Neural cell (in vitro differentiated cells): Measurements from ENCODE around the gene ZNF334. TPM values are rescaled to one million over a fixed set of nuclear protein-coding genes. Genes with fewer than 3 reads are reported as not detected.

ENCODE experiments used
- H2AFZ ChIP-seq: fragments of 200-600, 300-800 bp; sonication (generic), shearing (Covaris generic); 2 replicates; pipeline ENCODE4 v1.6.0; 2014; ENCODE audit warnings: low read depth, mild to moderate bottlenecking, antibody characterized with exemption, low read length, moderate library complexity
- H3F3A ChIP-seq: fragments of 200-600 bp; shearing (Covaris generic); 2 replicates; pipeline ENCODE4 v1.6.1; 2016; ENCODE audit warnings: mild to moderate bottlenecking, moderate library complexity, mixed read lengths, antibody characterized with exemption, low read length; ENCODE audit not compliant: insufficient read depth, poor library complexity, severe bottlenecking
- H3K27ac ChIP-seq: fragments of 200-600, 300-800 bp; sonication (generic), shearing (Covaris generic); 2 replicates; pipeline ENCODE4 v1.5.1; 2014; ENCODE audit warnings: mild to moderate bottlenecking, low read length, moderate library complexity
- H3K27me3 ChIP-seq: fragments of 300-800, 200-600 bp; sonication (generic), shearing (Covaris generic); 2 replicates; pipeline ENCODE4 v1.6.0; 2014; ENCODE audit warnings: mild to moderate bottlenecking, low read depth, low read length, moderate library complexity; ENCODE audit not compliant: insufficient read depth
- H3K36me3 ChIP-seq: fragments of 300-800, 200-600 bp; sonication (generic), shearing (Covaris generic); 2 replicates; pipeline ENCODE4 v1.5.1; 2014; ENCODE audit warnings: mild to moderate bottlenecking, antibody characterized with exemption, low read length, moderate library complexity; ENCODE audit not compliant: insufficient read depth
- H3K4me2 ChIP-seq: fragments of 300-800, 200-600 bp; sonication (generic), shearing (Covaris generic); 2 replicates; pipeline ENCODE4 v1.6.0; 2014; ENCODE audit warnings: mild to moderate bottlenecking, low read length
- H3K4me3 ChIP-seq: fragments of 300-800, 200-600 bp; sonication (generic), shearing (Covaris generic); 2 replicates; pipeline ENCODE4 v1.5.1; 2014; ENCODE audit warnings: mild to moderate bottlenecking, low read length, moderate library complexity
- H3K79me2 ChIP-seq: fragments of 200-600 bp; shearing (Covaris generic); replicated peaks from 2 replicates; pipeline ENCODE4 v1.6.0; 2014; ENCODE audit warnings: mild to moderate bottlenecking, low read length, moderate library complexity; ENCODE audit not compliant: insufficient read depth
- H3K9ac ChIP-seq: fragments of 300-800, 200-600 bp; sonication (generic), shearing (Covaris generic); 2 replicates; pipeline ENCODE4 v1.6.1; 2016; ENCODE audit warnings: mild to moderate bottlenecking, low read length, mixed read lengths
- H3K9me2 ChIP-seq: fragments of 200-600 bp; shearing (Covaris generic); 2 replicates; pipeline ENCODE4 v1.6.1; 2016; ENCODE audit warnings: mild to moderate bottlenecking, low read length, mixed read lengths; ENCODE audit not compliant: insufficient read depth
- H3K9me3 ChIP-seq: fragments of 200-600, 300-800 bp; sonication (generic), shearing (Covaris generic); 2 replicates; pipeline ENCODE4 v1.6.1; 2016; ENCODE audit warnings: mild to moderate bottlenecking, mixed run types, low read length, moderate library complexity, mixed read lengths
- H4K20me1 ChIP-seq: fragments of 200-600 bp; shearing (Covaris generic); 2 replicates; pipeline ENCODE4 v1.6.1; 2016; ENCODE audit warnings: mild to moderate bottlenecking, mixed run types; ENCODE audit not compliant: insufficient read depth
- EP300 ChIP-seq: fragments of 450-650 bp; conservative IDR thresholded peaks from 2 replicates; pipeline ENCODE4 v1.6.1; 2014; ENCODE audit warnings: antibody characterized with exemption, mild to moderate bottlenecking, moderate library complexity; ENCODE audit not compliant: poor library complexity, severe bottlenecking
- EZH2 ChIP-seq: fragments of 200-600, 300-800 bp; shearing (Covaris generic), sonication (generic); IDR thresholded peaks from 2 replicates; pipeline ENCODE4 v1.6.1; 2014; ENCODE audit warnings: antibody characterized with exemption, low read length, borderline replicate concordance, mild to moderate bottlenecking; ENCODE audit not compliant: insufficient read depth, poor library complexity, severe bottlenecking
- MXI1 ChIP-seq: fragments of 450-650 bp; conservative IDR thresholded peaks from 2 replicates; pipeline ENCODE4 v1.6.1; 2014; ENCODE audit warnings: antibody characterized with exemption, mild to moderate bottlenecking; ENCODE audit not compliant: poor library complexity, severe bottlenecking
- POLR2AphosphoS5 ChIP-seq: IDR thresholded peaks from 2 replicates; pipeline ENCODE4 v1.6.1; 2012
- RAD21 ChIP-seq: fragments of 450-650 bp; conservative IDR thresholded peaks from 2 replicates; pipeline ENCODE4 v1.6.1; 2014; ENCODE audit warnings: antibody characterized with exemption, mild to moderate bottlenecking, moderate library complexity
- SMC3 ChIP-seq: fragments of 450-650 bp; conservative IDR thresholded peaks from 2 replicates; pipeline ENCODE4 v1.6.1; 2014; ENCODE audit warnings: antibody characterized with exemption, mild to moderate bottlenecking, moderate library complexity; ENCODE audit not compliant: poor library complexity
- TAF1 ChIP-seq: IDR thresholded peaks from 2 replicates; pipeline ENCODE4 v1.6.1; 2012; ENCODE audit warnings: low read depth
- polyA plus RNA-seq: library from polyadenylated mRNA; depleted of rRNA; stranded (reverse); fragments of >200 nt; gene quantifications from 2 replicates; pipeline ENCODE4 v1.2.3, GENCODE V29; 2014
- TF ChIP-seq, protein P1 (sequence below): fragments of 450-650 bp; IDR thresholded peaks from 2 replicates; pipeline ENCODE4 v1.5.1; 2014; ENCODE audit warnings: antibody characterized with exemption, mild to moderate bottlenecking, moderate library complexity; ENCODE audit not compliant: poor library complexity, severe bottlenecking
- TF ChIP-seq, protein P2 (sequence below): IDR thresholded peaks from 2 replicates; pipeline ENCODE4 v1.6.1; 2012; ENCODE audit warnings: borderline replicate concordance

ZNF334 gene
- polyA plus RNA-seq, 1 donor from 2014 or later: 41.5 TPM

DNA sequence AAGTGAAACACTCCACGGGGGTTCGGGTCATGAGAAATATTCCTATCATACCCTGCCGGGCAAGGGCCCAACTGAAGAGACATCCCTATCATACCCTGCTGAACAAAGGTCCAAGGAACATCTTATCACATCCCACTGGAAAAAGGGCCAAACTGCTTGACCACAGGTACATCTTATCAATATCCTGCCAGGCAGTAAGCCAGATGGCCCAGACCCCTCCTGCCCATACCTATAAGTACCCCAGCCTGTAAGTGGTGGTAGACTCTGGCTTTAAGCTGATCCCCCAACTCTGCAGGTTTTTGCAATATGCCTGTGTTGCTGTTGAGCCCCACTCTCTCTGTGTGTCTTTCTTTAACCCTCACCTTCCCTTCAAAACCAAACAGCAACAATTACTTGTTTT, 51.6 kb downstream of the ZNF334 start:
- no peak overlapping the region for H2AFZ ChIP-seq
- no peaks in the 10 kb centered on the region for H3F3A ChIP-seq
- H3K4me3 ChIP-seq: no peak overlapping the region
- H3K79me2 ChIP-seq: no peaks in the 10 kb centered on the region
- no peaks in the 10 kb centered on the region for H3K9me3 ChIP-seq
- H3K27me3 ChIP-seq: no peaks in the 10 kb centered on the region
- H3K9me2 ChIP-seq: no peaks in the 10 kb centered on the region
- H4K20me1 ChIP-seq: no peaks in the 10 kb centered on the region
- H3K4me2 ChIP-seq: no peak overlapping the region
- TF ChIP-seq, protein P1, sequence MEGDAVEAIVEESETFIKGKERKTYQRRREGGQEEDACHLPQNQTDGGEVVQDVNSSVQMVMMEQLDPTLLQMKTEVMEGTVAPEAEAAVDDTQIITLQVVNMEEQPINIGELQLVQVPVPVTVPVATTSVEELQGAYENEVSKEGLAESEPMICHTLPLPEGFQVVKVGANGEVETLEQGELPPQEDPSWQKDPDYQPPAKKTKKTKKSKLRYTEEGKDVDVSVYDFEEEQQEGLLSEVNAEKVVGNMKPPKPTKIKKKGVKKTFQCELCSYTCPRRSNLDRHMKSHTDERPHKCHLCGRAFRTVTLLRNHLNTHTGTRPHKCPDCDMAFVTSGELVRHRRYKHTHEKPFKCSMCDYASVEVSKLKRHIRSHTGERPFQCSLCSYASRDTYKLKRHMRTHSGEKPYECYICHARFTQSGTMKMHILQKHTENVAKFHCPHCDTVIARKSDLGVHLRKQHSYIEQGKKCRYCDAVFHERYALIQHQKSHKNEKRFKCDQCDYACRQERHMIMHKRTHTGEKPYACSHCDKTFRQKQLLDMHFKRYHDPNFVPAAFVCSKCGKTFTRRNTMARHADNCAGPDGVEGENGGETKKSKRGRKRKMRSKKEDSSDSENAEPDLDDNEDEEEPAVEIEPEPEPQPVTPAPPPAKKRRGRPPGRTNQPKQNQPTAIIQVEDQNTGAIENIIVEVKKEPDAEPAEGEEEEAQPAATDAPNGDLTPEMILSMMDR: no peak
- TF ChIP-seq TAF1: no peak
- TF ChIP-seq EP300: no peak
- TF ChIP-seq, protein P2, sequence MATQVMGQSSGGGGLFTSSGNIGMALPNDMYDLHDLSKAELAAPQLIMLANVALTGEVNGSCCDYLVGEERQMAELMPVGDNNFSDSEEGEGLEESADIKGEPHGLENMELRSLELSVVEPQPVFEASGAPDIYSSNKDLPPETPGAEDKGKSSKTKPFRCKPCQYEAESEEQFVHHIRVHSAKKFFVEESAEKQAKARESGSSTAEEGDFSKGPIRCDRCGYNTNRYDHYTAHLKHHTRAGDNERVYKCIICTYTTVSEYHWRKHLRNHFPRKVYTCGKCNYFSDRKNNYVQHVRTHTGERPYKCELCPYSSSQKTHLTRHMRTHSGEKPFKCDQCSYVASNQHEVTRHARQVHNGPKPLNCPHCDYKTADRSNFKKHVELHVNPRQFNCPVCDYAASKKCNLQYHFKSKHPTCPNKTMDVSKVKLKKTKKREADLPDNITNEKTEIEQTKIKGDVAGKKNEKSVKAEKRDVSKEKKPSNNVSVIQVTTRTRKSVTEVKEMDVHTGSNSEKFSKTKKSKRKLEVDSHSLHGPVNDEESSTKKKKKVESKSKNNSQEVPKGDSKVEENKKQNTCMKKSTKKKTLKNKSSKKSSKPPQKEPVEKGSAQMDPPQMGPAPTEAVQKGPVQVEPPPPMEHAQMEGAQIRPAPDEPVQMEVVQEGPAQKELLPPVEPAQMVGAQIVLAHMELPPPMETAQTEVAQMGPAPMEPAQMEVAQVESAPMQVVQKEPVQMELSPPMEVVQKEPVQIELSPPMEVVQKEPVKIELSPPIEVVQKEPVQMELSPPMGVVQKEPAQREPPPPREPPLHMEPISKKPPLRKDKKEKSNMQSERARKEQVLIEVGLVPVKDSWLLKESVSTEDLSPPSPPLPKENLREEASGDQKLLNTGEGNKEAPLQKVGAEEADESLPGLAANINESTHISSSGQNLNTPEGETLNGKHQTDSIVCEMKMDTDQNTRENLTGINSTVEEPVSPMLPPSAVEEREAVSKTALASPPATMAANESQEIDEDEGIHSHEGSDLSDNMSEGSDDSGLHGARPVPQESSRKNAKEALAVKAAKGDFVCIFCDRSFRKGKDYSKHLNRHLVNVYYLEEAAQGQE: no peak
- no peak for TF ChIP-seq SMC3
- TF ChIP-seq EZH2: no peak
- no peak for TF ChIP-seq RAD21
- TF ChIP-seq POLR2AphosphoS5: no peak
- no peak for TF ChIP-seq MXI1
- H3K36me3 ChIP-seq: no peaks in the 10 kb centered on the region
- no peak overlapping the region for H3K9ac ChIP-seq
- H3K27ac ChIP-seq: no peak overlapping the region

DNA sequence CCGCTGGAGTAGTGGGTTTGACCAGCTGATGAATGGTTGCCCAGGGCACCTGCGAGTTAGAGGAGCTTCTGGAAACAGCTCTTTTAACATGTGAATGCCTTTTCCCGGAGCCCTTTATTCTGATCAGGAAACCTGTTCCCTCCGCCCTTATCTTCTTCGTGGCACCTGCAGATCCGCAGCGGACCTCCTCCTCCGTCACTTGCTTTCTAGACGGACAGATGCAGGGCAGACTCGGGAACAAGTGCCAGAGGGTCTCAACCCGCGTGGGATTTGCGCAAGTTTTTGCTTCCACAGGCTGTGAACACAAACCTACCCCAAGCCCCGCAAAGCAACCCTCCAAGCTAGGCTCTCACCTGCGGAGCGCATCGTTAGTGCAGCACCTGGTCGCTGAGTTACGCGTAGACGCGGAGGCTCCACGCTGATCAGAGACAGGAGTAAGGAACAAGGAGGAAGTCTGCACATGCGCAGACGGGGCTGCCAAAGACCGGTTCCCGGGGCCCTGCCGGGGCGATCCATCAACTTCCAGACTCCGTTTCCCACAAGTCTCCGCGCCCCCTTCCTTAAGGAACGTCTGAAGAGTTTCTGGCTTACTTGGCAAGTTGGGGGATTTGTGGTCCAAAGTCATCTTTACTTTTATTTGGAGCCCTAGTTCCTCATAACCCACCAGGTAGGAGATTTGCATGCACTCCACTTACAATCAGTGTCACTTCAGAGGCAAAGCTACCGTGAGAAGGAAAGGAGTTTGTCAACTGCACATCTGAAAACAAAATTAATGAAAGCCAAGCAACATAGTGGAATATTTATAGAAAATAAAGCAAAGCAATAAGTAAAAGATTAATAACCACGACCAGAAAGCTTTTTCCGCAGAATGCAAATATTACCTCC, 54.3 kb downstream of the ZNF334 start:
- Histone ChIP-seq H3K9me3 (no peaks in the 10 kb centered on the region), H3K4me3 (peak overlapping the region; percentile 55), H3K27ac (no peak overlapping the region), H4K20me1 (no peaks in the 10 kb centered on the region), H3F3A (no peaks in the 10 kb centered on the region), H3K9me2 (no peaks in the 10 kb centered on the region), H3K36me3 (no peaks in the 10 kb centered on the region), H3K27me3 (no peaks in the 10 kb centered on the region), H3K79me2 (no peaks in the 10 kb centered on the region), H2AFZ (no peak overlapping the region), H3K9ac (no peak overlapping the region), H3K4me2 (no peak overlapping the region)
- TF ChIP-seq EP300 (no peak), EZH2 (no peak), MXI1 (no peak), SMC3 (no peak), RAD21 (no peak), POLR2AphosphoS5 (no peak), TAF1 (no peak)
- TF ChIP-seq, protein P2: no peak
- TF ChIP-seq, protein P1: no peak
